Body of pancreas (tissue), 4 donors: ENCODE measurements around the gene UBE2M.
"Not testable (repeated sequence)": the region's sequence is repeated elsewhere in the genome, so short reads cannot be mapped to it uniquely, and the experiment has no call there.

ENCODE experiments used
- POLR2A ChIP-seq, 3 donors: fragments of 450-650 bp; IDR thresholded peaks; one replicate each; pipeline ENCODE4 v1.6.1; 2016; ENCODE audit warnings: antibody characterized with exemption in 3 of 3, mild to moderate bottlenecking in 2 of 3
- TF ChIP-seq, protein P1 (sequence below), 7 experiments: fragments of 450-650 bp in 4 of 7; fragments of 200-600 bp in 3 of 7; sonication (generic) in 3 of 7; IDR thresholded peaks; one replicate each; pipeline ENCODE4 v1.5.1; 2016 to 2019; ENCODE audit warnings: antibody characterized with exemption in 7 of 7

DNA sequence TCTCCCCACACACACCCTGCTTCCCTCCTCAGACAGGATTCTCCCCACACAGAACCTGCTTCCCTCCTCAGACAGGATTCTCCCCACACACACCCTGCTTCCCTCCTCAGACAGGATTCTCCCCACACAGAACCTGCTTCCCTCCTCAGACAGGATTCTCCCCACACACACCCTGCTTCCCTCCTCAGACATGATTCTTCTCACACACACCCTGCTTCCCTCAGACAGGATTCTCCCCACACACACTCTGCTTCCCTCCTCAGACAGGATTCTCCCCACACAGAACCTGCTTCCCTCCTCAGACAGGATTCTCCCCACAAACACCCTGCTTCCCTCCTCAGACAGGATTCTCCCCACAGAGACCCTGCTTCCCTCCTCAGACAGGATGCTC, 19.2 kb downstream of the UBE2M start:
- TF ChIP-seq, protein P1, sequence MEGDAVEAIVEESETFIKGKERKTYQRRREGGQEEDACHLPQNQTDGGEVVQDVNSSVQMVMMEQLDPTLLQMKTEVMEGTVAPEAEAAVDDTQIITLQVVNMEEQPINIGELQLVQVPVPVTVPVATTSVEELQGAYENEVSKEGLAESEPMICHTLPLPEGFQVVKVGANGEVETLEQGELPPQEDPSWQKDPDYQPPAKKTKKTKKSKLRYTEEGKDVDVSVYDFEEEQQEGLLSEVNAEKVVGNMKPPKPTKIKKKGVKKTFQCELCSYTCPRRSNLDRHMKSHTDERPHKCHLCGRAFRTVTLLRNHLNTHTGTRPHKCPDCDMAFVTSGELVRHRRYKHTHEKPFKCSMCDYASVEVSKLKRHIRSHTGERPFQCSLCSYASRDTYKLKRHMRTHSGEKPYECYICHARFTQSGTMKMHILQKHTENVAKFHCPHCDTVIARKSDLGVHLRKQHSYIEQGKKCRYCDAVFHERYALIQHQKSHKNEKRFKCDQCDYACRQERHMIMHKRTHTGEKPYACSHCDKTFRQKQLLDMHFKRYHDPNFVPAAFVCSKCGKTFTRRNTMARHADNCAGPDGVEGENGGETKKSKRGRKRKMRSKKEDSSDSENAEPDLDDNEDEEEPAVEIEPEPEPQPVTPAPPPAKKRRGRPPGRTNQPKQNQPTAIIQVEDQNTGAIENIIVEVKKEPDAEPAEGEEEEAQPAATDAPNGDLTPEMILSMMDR (IDR thresholded peaks at IDR 0.05): not testable (repeated sequence)
- TF ChIP-seq POLR2A (IDR thresholded peaks at IDR 0.05): not testable (repeated sequence)
